Neural crest cell (in vitro differentiated cells): ENCODE measurements around the gene SCGN. TPM values are rescaled to one million over a fixed set of nuclear protein-coding genes. Genes with fewer than 3 reads are reported as not detected.

Experiments used
- DNase-seq: peaks from one replicate; pipeline ENCODE4 v3.0.0; 2021; ENCODE audit warnings: low read depth, mixed read lengths, low spot score
- H3K27ac Mint-ChIP-seq: one replicate; pipeline ENCODE4 v1.8.0; 2021; ENCODE audit warnings: mild to moderate bottlenecking, mixed read lengths; ENCODE audit not compliant: unreplicated experiment
- H3K27me3 Mint-ChIP-seq: 2 replicates; pipeline ENCODE4 v1.8.0; 2021; ENCODE audit warnings: low read depth, mild to moderate bottlenecking, mixed read lengths
- H3K36me3 Mint-ChIP-seq: 2 replicates; pipeline ENCODE4 v1.8.0; 2021; ENCODE audit warnings: low read depth, mild to moderate bottlenecking, mixed read lengths
- H3K4me1 Mint-ChIP-seq: 2 replicates; pipeline ENCODE4 v1.8.0; 2021; ENCODE audit warnings: mixed read lengths
- H3K4me3 Mint-ChIP-seq: one replicate; pipeline ENCODE4 v1.8.0; 2021; ENCODE audit warnings: mild to moderate bottlenecking, mixed read lengths
- H3K9me3 Mint-ChIP-seq: 2 replicates; pipeline ENCODE4 v1.8.0; 2021; ENCODE audit warnings: mixed read lengths
- total RNA-seq: library from RNA; stranded (reverse); gene quantifications from 2 replicates; pipeline ENCODE4 v1.2.1, GENCODE V29; 2021
- TF ChIP-seq, protein P1 (sequence below): fragments of 200-600 bp; sonication (generic); conservative IDR thresholded peaks from 2 replicates; pipeline ENCODE4 v1.5.0; 2021; ENCODE audit warnings: antibody characterized with exemption, mild to moderate bottlenecking

SCGN gene
- total RNA-seq, 1 donor from 2014 or later = not detected

DNA sequence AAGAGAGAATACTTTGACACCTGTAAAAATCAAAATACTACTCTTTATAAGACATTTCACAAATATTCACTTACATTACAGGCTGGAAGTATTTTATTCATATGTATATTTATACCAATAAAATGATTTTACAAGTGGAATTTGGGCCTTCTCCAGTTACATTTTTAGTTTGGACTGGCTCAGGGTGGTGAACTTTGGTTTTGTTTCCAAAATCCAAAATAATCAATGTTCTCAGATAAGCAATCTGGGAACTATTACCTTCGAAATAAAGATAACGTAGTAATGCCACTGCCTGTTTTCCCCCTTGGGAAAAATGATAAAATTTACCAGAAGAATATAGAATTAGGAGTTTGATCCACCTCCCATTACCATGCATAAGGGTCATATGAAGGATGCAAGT lies 31.6 kb upstream of the SCGN start:
- Mint-ChIP-seq H3K4me1 (peaks cover 10% of the 10 kb centered on the region), H3K36me3 (no peaks in the 10 kb centered on the region), H3K9me3 (no peaks in the 10 kb centered on the region), H3K4me3 (no peak overlapping the region), H3K27ac (no peak overlapping the region), H3K27me3 (no peaks in the 10 kb centered on the region)
- TF ChIP-seq, protein P1, sequence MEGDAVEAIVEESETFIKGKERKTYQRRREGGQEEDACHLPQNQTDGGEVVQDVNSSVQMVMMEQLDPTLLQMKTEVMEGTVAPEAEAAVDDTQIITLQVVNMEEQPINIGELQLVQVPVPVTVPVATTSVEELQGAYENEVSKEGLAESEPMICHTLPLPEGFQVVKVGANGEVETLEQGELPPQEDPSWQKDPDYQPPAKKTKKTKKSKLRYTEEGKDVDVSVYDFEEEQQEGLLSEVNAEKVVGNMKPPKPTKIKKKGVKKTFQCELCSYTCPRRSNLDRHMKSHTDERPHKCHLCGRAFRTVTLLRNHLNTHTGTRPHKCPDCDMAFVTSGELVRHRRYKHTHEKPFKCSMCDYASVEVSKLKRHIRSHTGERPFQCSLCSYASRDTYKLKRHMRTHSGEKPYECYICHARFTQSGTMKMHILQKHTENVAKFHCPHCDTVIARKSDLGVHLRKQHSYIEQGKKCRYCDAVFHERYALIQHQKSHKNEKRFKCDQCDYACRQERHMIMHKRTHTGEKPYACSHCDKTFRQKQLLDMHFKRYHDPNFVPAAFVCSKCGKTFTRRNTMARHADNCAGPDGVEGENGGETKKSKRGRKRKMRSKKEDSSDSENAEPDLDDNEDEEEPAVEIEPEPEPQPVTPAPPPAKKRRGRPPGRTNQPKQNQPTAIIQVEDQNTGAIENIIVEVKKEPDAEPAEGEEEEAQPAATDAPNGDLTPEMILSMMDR = no peak
- DNase-seq = no peak

- TF ChIP-seq, protein P1 = no peak
- no peak overlapping the region for H3K27ac Mint-ChIP-seq
- no peak overlapping the region for H3K4me3 Mint-ChIP-seq
- DNase-seq = no peak
- peaks cover 10% of the 10 kb centered on the region for H3K4me1 Mint-ChIP-seq
- no peaks in the 10 kb centered on the region for H3K9me3 Mint-ChIP-seq
- H3K36me3 Mint-ChIP-seq = no peaks in the 10 kb centered on the region
- no peaks in the 10 kb centered on the region for H3K27me3 Mint-ChIP-seq
Measured at GRCh38 chr6:25623065-25623464, 28.9 kb upstream of the SCGN start.

DNA sequence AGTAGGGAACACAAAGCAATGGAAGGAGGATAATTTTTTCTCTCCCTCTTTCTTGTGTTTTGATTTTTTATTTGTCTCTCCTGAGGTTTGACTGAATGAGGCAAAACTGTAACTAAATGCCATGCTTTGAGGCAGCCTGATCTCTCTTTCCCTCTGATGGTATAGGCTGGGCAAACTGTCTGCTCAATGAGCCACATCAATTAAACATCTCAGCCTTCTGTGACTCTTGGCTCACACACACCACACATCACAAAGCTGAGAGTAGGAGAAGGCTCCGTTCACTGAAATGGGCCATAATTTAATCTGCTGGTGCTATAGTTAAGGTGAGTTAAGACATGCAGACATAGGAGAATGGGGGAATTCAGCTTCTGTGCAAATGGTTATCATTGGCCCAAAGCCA lies 28.1 kb upstream of the SCGN start:
- no peaks in the 10 kb centered on the region for H3K9me3 Mint-ChIP-seq
- no peak overlapping the region for H3K27ac Mint-ChIP-seq
- peaks cover 16% of the 10 kb centered on the region for H3K4me1 Mint-ChIP-seq
- TF ChIP-seq, protein P1 = no peak
- no peak for DNase-seq
- H3K27me3 Mint-ChIP-seq = no peaks in the 10 kb centered on the region
- H3K36me3 Mint-ChIP-seq = no peaks in the 10 kb centered on the region
- H3K4me3 Mint-ChIP-seq = no peak overlapping the region

GRCh38 chr6:25627001-25627400 lies 25.0 kb upstream of the SCGN start:
- Mint-ChIP-seq H3K36me3 (no peaks in the 10 kb centered on the region), H3K27me3 (no peaks in the 10 kb centered on the region), H3K27ac (no peak overlapping the region), H3K4me3 (no peak overlapping the region), H3K4me1 (peaks cover 18% of the 10 kb centered on the region), H3K9me3 (no peaks in the 10 kb centered on the region)
- TF ChIP-seq, protein P1 = no peak
- DNase-seq = no peak

DNA sequence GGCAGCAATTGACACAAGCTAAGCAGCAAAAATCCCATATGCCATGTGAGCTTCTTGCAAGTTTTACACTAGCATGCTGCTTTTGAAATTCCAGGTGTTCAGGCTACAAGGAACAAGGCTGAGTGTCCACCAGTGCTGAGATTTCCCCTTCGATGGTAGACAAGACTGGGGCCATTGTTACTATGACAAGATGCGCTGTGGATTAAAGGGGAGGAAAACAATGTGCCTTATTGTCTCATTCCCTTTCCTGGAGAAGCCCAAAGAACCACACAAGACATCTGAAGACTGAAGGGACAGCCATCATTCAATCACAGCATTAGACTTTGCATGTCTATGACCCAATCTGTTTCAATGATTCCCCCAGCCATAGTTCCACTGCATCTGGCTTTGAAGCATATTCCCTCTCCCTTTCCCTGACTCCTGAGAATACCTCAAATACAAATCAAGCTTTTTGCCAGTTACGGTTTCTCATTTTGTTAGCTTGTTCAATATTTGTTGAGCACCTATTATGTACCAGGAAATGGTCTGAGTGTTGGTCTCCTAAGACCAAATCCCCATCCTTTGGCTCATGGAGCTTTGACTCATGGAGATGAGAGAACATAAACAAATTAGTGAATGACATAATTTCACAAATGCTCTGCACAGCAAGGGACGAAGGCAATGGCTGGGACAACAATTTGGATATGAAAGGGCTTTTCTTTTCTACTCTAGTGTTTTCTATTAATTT lies 23.4 kb upstream of the SCGN start:
- H3K27ac Mint-ChIP-seq = no peak overlapping the region
- H3K36me3 Mint-ChIP-seq = no peaks in the 10 kb centered on the region
- H3K4me3 Mint-ChIP-seq = no peak overlapping the region
- TF ChIP-seq, protein P1 = no peak
- no peaks in the 10 kb centered on the region for H3K9me3 Mint-ChIP-seq
- no peak for DNase-seq
- peaks cover 18% of the 10 kb centered on the region for H3K4me1 Mint-ChIP-seq
- no peaks in the 10 kb centered on the region for H3K27me3 Mint-ChIP-seq
